GM12878 (cell line): Measurements from ENCODE around the gene ZFP62. TPM values are rescaled to one million over a fixed set of nuclear protein-coding genes. Genes with fewer than 3 reads are reported as not detected.

Experiments
- ATAC-seq: fragments of 200-7000 bp; cut with Tn5 transposase; 3 replicates; pipeline ENCODE4 v1.9.1; 2020; ENCODE audit warnings: mild to moderate bottlenecking, moderate library complexity
- BruUV-seq: library from RNA; stranded (reverse); fragments of 400-500 nt; replicated peaks from 2 replicates; lab custom pipeline; 2021; lab: Mats Ljungman, UMichigan
- CTCF ChIA-PET: fragments of 300-600 bp; sonication (Branson Sonifier 250); formaldehyde crosslinking; extraction: SDS; loops from one replicate; lab custom pipeline; 2021; ENCODE audit warnings: inconsistent platforms; lab: Yijun Ruan, JAX
- POLR2A ChIA-PET: fragments of 350-600 bp; formaldehyde crosslinking; extraction: SDS; loops from one replicate; lab custom pipeline; 2021; ENCODE audit warnings: inconsistent platforms; lab: Charles Lee
- RAD21 ChIA-PET: fragments of 300-600 bp; sonication (Branson Sonifier 250); formaldehyde crosslinking; loops from one replicate; lab custom pipeline; 2023; ENCODE audit warnings: antibody characterized with exemption; ENCODE audit not compliant: unreplicated experiment; lab: Charles Lee
- SMC1A ChIA-PET: fragments of 300-600 bp; sonication (Branson Sonifier 250); formaldehyde crosslinking; loops from one replicate; lab custom pipeline; 2023; ENCODE audit not compliant: unreplicated experiment, uncharacterized antibody; lab: Charles Lee
- DNase-seq: peaks from one replicate; pipeline ENCODE4 v3.0.0-alpha.2; 2011; ENCODE audit warnings: low read depth, low spot score
- FAIRE-seq: peaks from 3 replicates; lab custom pipeline; 2011; peaks lifted over from hg19 to GRCh38; lab: Jason Lieb, UNC
- H2AFZ ChIP-seq: 2 replicates; pipeline ENCODE4 v1.6.0; 2011; ENCODE audit warnings: low read depth, low read length, control low read depth; ENCODE audit not compliant: control insufficient read depth
- H3K27ac ChIP-seq: 2 replicates; pipeline ENCODE4 v1.5.1; 2011; ENCODE audit warnings: control low read depth; ENCODE audit not compliant: control insufficient read depth, insufficient read depth
- H3K27me3 ChIP-seq, 2 experiments: replicated peaks in 1 of 2; 2 replicates each; pipeline versions ENCODE4 v1.6.0 to v1.6.1; 2011; ENCODE audit warnings: low read length in 1 of 2; ENCODE audit not compliant: control insufficient read depth in 2 of 2, insufficient read depth in 2 of 2
- H3K36me3 ChIP-seq, 2 experiments: 2 replicates each; pipeline ENCODE4 v1.5.1; 2011; ENCODE audit warnings: low read length in 1 of 2; ENCODE audit not compliant: control insufficient read depth in 2 of 2, insufficient read depth in 2 of 2
- H3K4me1 ChIP-seq: 2 replicates; pipeline ENCODE4 v1.6.1; 2011; ENCODE audit warnings: mild to moderate bottlenecking, low read length, moderate library complexity, mixed read lengths; ENCODE audit not compliant: control insufficient read depth, insufficient read depth
- H3K4me2 ChIP-seq: 2 replicates; pipeline ENCODE4 v1.6.0; 2011; ENCODE audit warnings: control low read depth; ENCODE audit not compliant: control insufficient read depth, insufficient read depth
- H3K4me3 ChIP-seq: fragments of 200-600 bp; sonication (generic); 2 replicates; pipeline ENCODE4 v1.5.1; 2016
- H3K79me2 ChIP-seq: 2 replicates; pipeline ENCODE4 v1.6.0; 2011; ENCODE audit warnings: low read length; ENCODE audit not compliant: control insufficient read depth, insufficient read depth
- H3K9ac ChIP-seq: 2 replicates; pipeline ENCODE4 v1.8.0; 2011; ENCODE audit warnings: low read length, control low read depth, mixed read lengths; ENCODE audit not compliant: control insufficient read depth, insufficient read depth
- H3K9me3 ChIP-seq: replicated peaks from 3 replicates; pipeline ENCODE4 v1.5.1; 2011; ENCODE audit warnings: mild to moderate bottlenecking, low read length; ENCODE audit not compliant: control insufficient read depth, insufficient read depth
- H4K20me1 ChIP-seq: 2 replicates; pipeline ENCODE4 v1.6.0; 2011; ENCODE audit not compliant: control insufficient read depth, insufficient read depth
- ATF7 ChIP-seq: fragments of 450-650 bp; IDR thresholded peaks from 2 replicates; pipeline ENCODE4 v1.6.1; 2016; ENCODE audit warnings: low read depth, mild to moderate bottlenecking
- BHLHE40 ChIP-seq, 2 experiments: fragments of 450-650 bp in 1 of 2; IDR thresholded peaks; 2 replicates each; pipeline ENCODE4 v1.6.1; 2011 to 2017; ENCODE audit warnings: low read depth in 2 of 2, borderline replicate concordance in 1 of 2, improper control_type of control experiment in 1 of 2, low read length in 1 of 2, mild to moderate bottlenecking in 1 of 2
- CBFB ChIP-seq: IDR thresholded peaks from 2 replicates; pipeline ENCODE4 v1.6.1; 2016; ENCODE audit warnings: antibody characterized with exemption, low read depth
- CEBPB ChIP-seq, 2 experiments: fragments of 150-350 bp in 1 of 2; IDR thresholded peaks; 2 replicates each; pipeline ENCODE4 v1.6.1; 2012 to 2014; ENCODE audit warnings: low read depth in 2 of 2, low read length in 2 of 2, borderline replicate concordance in 1 of 2, inconsistent platforms in 1 of 2
- ETV6 ChIP-seq, 2 experiments: fragments of 450-650 bp in 1 of 2; IDR thresholded peaks in 1 of 2; conservative IDR thresholded peaks in 1 of 2; 2 replicates each; pipeline ENCODE4 v1.6.1; 2014; ENCODE audit warnings: antibody characterized with exemption in 1 of 2, borderline replicate concordance in 1 of 2, low read depth in 1 of 2, mild to moderate bottlenecking in 1 of 2, moderate library complexity in 1 of 2
- GATAD2B ChIP-seq: fragments of 450-650 bp; conservative IDR thresholded peaks from 2 replicates; pipeline ENCODE4 v1.6.1; 2017; ENCODE audit warnings: low read depth, mild to moderate bottlenecking, moderate library complexity
- KAT2A ChIP-seq: conservative IDR thresholded peaks from 2 replicates; pipeline ENCODE4 v1.6.1; 2011; ENCODE audit warnings: low read depth, low read length; ENCODE audit not compliant: control insufficient read depth
- KDM1A ChIP-seq: fragments of 200-600 bp; sonication (generic); IDR thresholded peaks from 2 replicates; pipeline ENCODE4 v1.6.1; 2016; ENCODE audit warnings: borderline replicate concordance
- LARP7 ChIP-seq: fragments of 450-650 bp; IDR thresholded peaks from 2 replicates; pipeline ENCODE4 v1.6.1; 2017; ENCODE audit warnings: mild to moderate bottlenecking
- NR2C2 ChIP-seq: IDR thresholded peaks from 2 replicates; pipeline ENCODE4 v1.6.1; 2011; ENCODE audit warnings: borderline replicate concordance, low read depth; ENCODE audit not compliant: control insufficient read depth, insufficient read length
- NR2F1 ChIP-seq: fragments of 450-650 bp; conservative IDR thresholded peaks from 2 replicates; pipeline ENCODE4 v1.6.1; 2017; ENCODE audit warnings: mild to moderate bottlenecking
- PAX5 ChIP-seq: IDR thresholded peaks from 2 replicates; pipeline ENCODE4 v1.6.1; 2011; ENCODE audit warnings: low read depth, low read length, borderline replicate concordance
- POLR2A ChIP-seq: IDR thresholded peaks from 2 replicates; pipeline ENCODE4 v1.6.1; 2011; ENCODE audit warnings: low read depth, mild to moderate bottlenecking, low read length
- SPI1 ChIP-seq: IDR thresholded peaks from 2 replicates; pipeline ENCODE4 v1.6.1; 2011; ENCODE audit warnings: low read depth, mild to moderate bottlenecking, low read length, moderate library complexity, borderline replicate concordance; ENCODE audit not compliant: insufficient read depth
- STAT3 ChIP-seq: IDR thresholded peaks from 2 replicates; pipeline ENCODE4 v1.6.1; 2011; ENCODE audit warnings: low read depth, low read length, improper control_type of control experiment
- TCF7 ChIP-seq: IDR thresholded peaks from 2 replicates; pipeline ENCODE4 v1.6.1; 2014; ENCODE audit warnings: antibody characterized with exemption, borderline replicate concordance
- ZZZ3 ChIP-seq: IDR thresholded peaks from 2 replicates; pipeline ENCODE4 v1.6.1; 2011; ENCODE audit warnings: low read depth; ENCODE audit not compliant: control insufficient read depth, insufficient read length
- WGBS: methylation state at CpG from one replicate; pipeline ENCODE4 v1.1.6; 2016; ENCODE audit warnings: low lambda C conversion rate; ENCODE audit not compliant: insufficient replicate concordance, insufficient coverage; ENCODE audit errors: missing lambda C conversion rate; 5-methylcytosine and 5-hydroxymethylcytosine counted together
- in situ Hi-C: fragments of 300-500 bp; cut with MboI; formaldehyde crosslinking; loops from 9 replicates; pipeline ENCODE4 v1.14.3; 2018; ENCODE audit warnings: mixed read lengths
- intact Hi-C: fragments of 100-400 bp; cut with micrococcal nuclease; formaldehyde crosslinking; loops from one replicate; pipeline ENCODE4 v1.14.2; 2022; ENCODE audit not compliant: unreplicated experiment
- polyA plus RNA-seq, 11 experiments: library from polyadenylated mRNA; depleted of rRNA in 4 of 11; unstranded in 6 of 11; stranded (reverse) in 5 of 11; fragments of >200 nt; fragmentation: Nextera tagmentation in 4 of 11; fragmentation: Illumina TruSeq in 1 of 11; extraction: Ambion mirVana in 4 of 11; extraction: Trizol in 1 of 11; gene quantifications; 1 replicate in 1 of 11; 2 replicates in 10 of 11; pipeline versions ENCODE4 v1.2.1 to v1.2.3, GENCODE V29; 2011 to 2016; ENCODE audit warnings: inconsistent platforms in 2 of 11, missing spikeins in 2 of 11, low read depth in 1 of 11
- total RNA-seq, 4 experiments: library from RNA; depleted of rRNA in 3 of 4; stranded (reverse); fragments of >200 nt in 3 of 4; fragmentation: Illumina TruSeq in 1 of 4; extraction: Trizol in 1 of 4; gene quantifications; 2 replicates each; pipeline versions ENCODE4 v1.2.1 to v1.2.3, GENCODE V29; 2013 to 2021
- TF ChIP-seq, protein P1 (sequence below): fragments of 150-350 bp; IDR thresholded peaks from 2 replicates; pipeline ENCODE4 v1.6.1; 2014; ENCODE audit warnings: mild to moderate bottlenecking, low read depth, low read length
- TF ChIP-seq, protein P2 (sequence below): fragments of 450-650 bp; conservative IDR thresholded peaks from 2 replicates; pipeline ENCODE4 v1.6.1; 2017; ENCODE audit warnings: mild to moderate bottlenecking, moderate library complexity
- TF ChIP-seq, protein P3 (sequence below): IDR thresholded peaks from 2 replicates; pipeline ENCODE4 v1.6.1; 2011; ENCODE audit warnings: mild to moderate bottlenecking, low read depth, low read length, moderate library complexity; ENCODE audit not compliant: insufficient replicate concordance

ZFP62 gene
- total and polyA plus RNA-seq, 10 of the 15 experiments (the other 5 are each of a cell fraction or from before 2014, with no cell fraction given) = 9.2 to 39.7 (median 21.1) TPM

DNA sequence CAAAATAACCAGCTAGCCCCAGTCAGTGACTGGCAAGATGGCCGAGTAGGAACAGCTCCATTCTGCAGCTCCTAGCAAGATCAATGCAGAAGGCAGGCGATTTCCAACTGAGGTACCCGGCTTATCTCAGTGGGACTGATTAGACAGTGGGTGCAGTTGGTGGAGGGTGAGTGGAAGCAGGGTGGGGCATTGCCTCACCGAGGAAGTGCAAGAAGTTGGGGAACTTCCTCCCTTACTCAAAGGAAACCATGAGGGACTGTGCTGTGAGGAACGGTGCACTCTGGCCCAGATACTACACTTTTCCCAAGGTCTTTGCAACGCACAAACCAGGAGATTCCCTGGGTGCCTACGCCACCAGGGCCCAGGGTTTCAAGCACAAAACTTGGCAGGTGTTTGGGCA is 28.3 kb upstream of the ZFP62 start:
- intact Hi-C loops (no loop called here), in situ Hi-C loops (no loop called here)
- ChIA-PET CTCF (interaction anchor here (1.5 kb wide), 1 partner anchor 21 kb away, joined by 3 read pairs; no protein-coding TSS in a partner anchor), SMC1A (no interaction called here), RAD21 (no interaction called here), POLR2A (no interaction called here)
- Histone ChIP-seq H3K9me3 (no peaks in the 10 kb centered on the region; the same call in 2 of the 3 replicates), H3K27me3 (no peaks in the 10 kb centered on the region), H3K36me3 (no peaks in the 10 kb centered on the region), H3K4me3 (no peak overlapping the region), H3K9ac (no peak overlapping the region), H3K27ac (no peak overlapping the region), H3K79me2 (no peaks in the 10 kb centered on the region), H2AFZ (no peak overlapping the region), H4K20me1 (no peaks in the 10 kb centered on the region), H3K4me1 (no peaks in the 10 kb centered on the region), H3K4me2 (no peak overlapping the region)
- BruUV-seq = no TSS peak
- WGBS = 21% methylated on average over 7 of the region's 7 CpGs
- TF ChIP-seq CEBPB (IDR thresholded peaks at IDR 0.05; ENCODE audit: borderline replicate concordance in 1 of 2, low read depth in 2 of 2, low read length in 2 of 2) = no peak
- no peak for TF ChIP-seq PAX5
- TF ChIP-seq, protein P1, sequence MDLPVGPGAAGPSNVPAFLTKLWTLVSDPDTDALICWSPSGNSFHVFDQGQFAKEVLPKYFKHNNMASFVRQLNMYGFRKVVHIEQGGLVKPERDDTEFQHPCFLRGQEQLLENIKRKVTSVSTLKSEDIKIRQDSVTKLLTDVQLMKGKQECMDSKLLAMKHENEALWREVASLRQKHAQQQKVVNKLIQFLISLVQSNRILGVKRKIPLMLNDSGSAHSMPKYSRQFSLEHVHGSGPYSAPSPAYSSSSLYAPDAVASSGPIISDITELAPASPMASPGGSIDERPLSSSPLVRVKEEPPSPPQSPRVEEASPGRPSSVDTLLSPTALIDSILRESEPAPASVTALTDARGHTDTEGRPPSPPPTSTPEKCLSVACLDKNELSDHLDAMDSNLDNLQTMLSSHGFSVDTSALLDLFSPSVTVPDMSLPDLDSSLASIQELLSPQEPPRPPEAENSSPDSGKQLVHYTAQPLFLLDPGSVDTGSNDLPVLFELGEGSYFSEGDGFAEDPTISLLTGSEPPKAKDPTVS = no peak
- TF ChIP-seq, protein P2, sequence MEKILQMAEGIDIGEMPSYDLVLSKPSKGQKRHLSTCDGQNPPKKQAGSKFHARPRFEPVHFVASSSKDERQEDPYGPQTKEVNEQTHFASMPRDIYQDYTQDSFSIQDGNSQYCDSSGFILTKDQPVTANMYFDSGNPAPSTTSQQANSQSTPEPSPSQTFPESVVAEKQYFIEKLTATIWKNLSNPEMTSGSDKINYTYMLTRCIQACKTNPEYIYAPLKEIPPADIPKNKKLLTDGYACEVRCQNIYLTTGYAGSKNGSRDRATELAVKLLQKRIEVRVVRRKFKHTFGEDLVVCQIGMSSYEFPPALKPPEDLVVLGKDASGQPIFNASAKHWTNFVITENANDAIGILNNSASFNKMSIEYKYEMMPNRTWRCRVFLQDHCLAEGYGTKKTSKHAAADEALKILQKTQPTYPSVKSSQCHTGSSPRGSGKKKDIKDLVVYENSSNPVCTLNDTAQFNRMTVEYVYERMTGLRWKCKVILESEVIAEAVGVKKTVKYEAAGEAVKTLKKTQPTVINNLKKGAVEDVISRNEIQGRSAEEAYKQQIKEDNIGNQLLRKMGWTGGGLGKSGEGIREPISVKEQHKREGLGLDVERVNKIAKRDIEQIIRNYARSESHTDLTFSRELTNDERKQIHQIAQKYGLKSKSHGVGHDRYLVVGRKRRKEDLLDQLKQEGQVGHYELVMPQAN = no peak
- no peak for TF ChIP-seq POLR2A
- TF ChIP-seq ZZZ3 = no peak
- TF ChIP-seq TCF7 = no peak
- no peak for TF ChIP-seq GATAD2B
- no peak for TF ChIP-seq NR2F1
- TF ChIP-seq ATF7 = no peak
- no peak for TF ChIP-seq KAT2A
- no peak for TF ChIP-seq NR2C2
- no peak for TF ChIP-seq ETV6 (conservative IDR thresholded peaks at IDR 0.05 in 1 of 2, IDR thresholded peaks at IDR 0.05 in 1 of 2; ENCODE audit: borderline replicate concordance in 1 of 2, low read depth in 1 of 2)
- TF ChIP-seq BHLHE40 (IDR thresholded peaks at IDR 0.05; ENCODE audit: borderline replicate concordance in 1 of 2, low read depth in 2 of 2, low read length in 1 of 2) = no peak
- TF ChIP-seq CBFB = no peak
- TF ChIP-seq, protein P3, sequence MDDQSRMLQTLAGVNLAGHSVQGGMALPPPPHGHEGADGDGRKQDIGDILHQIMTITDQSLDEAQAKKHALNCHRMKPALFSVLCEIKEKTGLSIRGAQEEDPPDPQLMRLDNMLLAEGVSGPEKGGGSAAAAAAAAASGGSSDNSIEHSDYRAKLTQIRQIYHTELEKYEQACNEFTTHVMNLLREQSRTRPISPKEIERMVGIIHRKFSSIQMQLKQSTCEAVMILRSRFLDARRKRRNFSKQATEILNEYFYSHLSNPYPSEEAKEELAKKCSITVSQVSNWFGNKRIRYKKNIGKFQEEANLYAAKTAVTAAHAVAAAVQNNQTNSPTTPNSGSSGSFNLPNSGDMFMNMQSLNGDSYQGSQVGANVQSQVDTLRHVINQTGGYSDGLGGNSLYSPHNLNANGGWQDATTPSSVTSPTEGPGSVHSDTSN = no peak
- TF ChIP-seq KDM1A = no peak
- no peak for TF ChIP-seq SPI1
- no peak for TF ChIP-seq LARP7
- no peak for TF ChIP-seq STAT3
- no peak for FAIRE-seq
- ATAC-seq = no peak
- DNase-seq = no peak
